Panc1 (cell line): ENCODE data around the gene C9orf85.
A peak's percentile ranks its signal among the peaks of the same experiment; 100 is the strongest.

Experiments
- SIN3A ChIP-seq: IDR thresholded peaks from 2 replicates; pipeline ENCODE4 v1.6.1; 2012; ENCODE audit warnings: low read depth, mild to moderate bottlenecking, low read length, moderate library complexity, borderline replicate concordance; ENCODE audit not compliant: insufficient read depth
- TF ChIP-seq, protein P1 (sequence below): fragments of 450-650 bp; IDR thresholded peaks from 2 replicates; pipeline ENCODE4 v1.5.1; 2017; ENCODE audit warnings: mild to moderate bottlenecking

DNA sequence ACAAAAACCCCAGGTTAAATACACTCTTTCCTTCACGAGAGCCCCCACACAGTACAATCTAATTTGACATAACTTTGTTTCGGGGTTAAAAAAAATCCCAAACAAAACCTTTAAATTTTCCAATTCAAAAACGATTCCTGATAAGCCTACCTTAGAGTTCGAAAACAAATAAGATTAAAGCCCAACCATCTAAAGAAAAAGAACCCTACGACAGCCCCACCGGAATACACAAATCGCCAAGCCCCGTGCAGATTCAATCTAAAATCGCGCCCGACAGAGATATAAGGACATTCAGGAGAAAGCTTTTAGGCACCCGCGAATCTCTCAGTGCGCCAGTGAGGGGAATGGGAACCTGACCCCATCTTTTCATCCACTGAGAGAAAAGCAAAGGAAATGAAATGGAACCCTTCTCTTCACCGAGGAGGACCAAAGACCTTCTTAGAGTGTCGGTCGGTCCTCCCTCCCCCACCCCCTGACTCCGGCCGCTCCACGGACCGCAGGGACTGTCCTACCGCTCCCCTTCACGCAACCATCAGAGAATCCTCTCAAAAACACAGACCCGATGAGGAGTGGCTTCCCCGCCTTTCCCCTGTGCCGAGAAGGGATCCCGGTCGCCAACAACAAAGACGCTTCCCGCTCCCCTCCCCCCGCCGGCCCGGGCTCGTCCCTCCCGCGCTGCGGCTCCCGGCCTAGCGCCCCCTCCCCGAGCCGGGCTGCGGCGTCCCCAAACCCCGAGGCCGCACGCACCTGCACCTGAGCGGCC is 1.4 kb upstream of the C9orf85 start:
- TF ChIP-seq, protein P1, sequence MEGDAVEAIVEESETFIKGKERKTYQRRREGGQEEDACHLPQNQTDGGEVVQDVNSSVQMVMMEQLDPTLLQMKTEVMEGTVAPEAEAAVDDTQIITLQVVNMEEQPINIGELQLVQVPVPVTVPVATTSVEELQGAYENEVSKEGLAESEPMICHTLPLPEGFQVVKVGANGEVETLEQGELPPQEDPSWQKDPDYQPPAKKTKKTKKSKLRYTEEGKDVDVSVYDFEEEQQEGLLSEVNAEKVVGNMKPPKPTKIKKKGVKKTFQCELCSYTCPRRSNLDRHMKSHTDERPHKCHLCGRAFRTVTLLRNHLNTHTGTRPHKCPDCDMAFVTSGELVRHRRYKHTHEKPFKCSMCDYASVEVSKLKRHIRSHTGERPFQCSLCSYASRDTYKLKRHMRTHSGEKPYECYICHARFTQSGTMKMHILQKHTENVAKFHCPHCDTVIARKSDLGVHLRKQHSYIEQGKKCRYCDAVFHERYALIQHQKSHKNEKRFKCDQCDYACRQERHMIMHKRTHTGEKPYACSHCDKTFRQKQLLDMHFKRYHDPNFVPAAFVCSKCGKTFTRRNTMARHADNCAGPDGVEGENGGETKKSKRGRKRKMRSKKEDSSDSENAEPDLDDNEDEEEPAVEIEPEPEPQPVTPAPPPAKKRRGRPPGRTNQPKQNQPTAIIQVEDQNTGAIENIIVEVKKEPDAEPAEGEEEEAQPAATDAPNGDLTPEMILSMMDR, result peak; percentile 18; the same call in 1 of the 2 replicates
- 0 out of 2 replicates have a peak, but pooled peaks have one; percentile 47 for TF ChIP-seq SIN3A
